BJ (cell line): ENCODE results near the gene HEATR1. TPM values are rescaled to one million over a fixed set of nuclear protein-coding genes. Genes with fewer than 3 reads are reported as not detected.

ENCODE experiments used
- CTCF ChIA-PET: fragments of 350-600 bp; formaldehyde crosslinking; extraction: SDS; loops from one replicate; lab custom pipeline; 2021; ENCODE audit warnings: antibody characterized with exemption, inconsistent platforms; lab: Yijun Ruan, JAX
- POLR2A ChIA-PET: fragments of 300-600 bp; sonication (Branson Sonifier 250); formaldehyde crosslinking; extraction: SDS; loops from one replicate; lab custom pipeline; 2021; ENCODE audit warnings: antibody characterized with exemption; lab: Charles Lee
- DNase-seq: peaks from one replicate; pipeline ENCODE4 v3.0.0-alpha.2; 2011; ENCODE audit warnings: low read depth
- H3K27me3 ChIP-seq: 2 replicates; pipeline ENCODE4 v1.6.0; 2011; ENCODE audit warnings: low read length; ENCODE audit not compliant: control insufficient read depth, insufficient read depth
- H3K36me3 ChIP-seq: 2 replicates; pipeline ENCODE4 v1.5.1; 2011; ENCODE audit warnings: low read length; ENCODE audit not compliant: control insufficient read depth, insufficient read depth
- H3K4me3 ChIP-seq: 2 replicates; pipeline ENCODE4 v1.5.1; 2011; ENCODE audit warnings: low read depth, mild to moderate bottlenecking, control low read depth, low read length
- polyA plus RNA-seq: library from polyadenylated mRNA; depleted of rRNA; stranded (reverse); fragments of >200 nt; gene quantifications from 2 replicates; pipeline ENCODE4 v1.2.3, GENCODE V29; 2011
- TF ChIP-seq, protein P1 (sequence below): IDR thresholded peaks from 2 replicates; pipeline ENCODE4 v1.5.1; 2011; ENCODE audit warnings: low read depth, mild to moderate bottlenecking, control low read depth, inconsistent platforms, low read length, moderate library complexity; ENCODE audit not compliant: insufficient read depth

Gene HEATR1
- polyA plus RNA-seq, 1 experiment, result 11.4 TPM

DNA sequence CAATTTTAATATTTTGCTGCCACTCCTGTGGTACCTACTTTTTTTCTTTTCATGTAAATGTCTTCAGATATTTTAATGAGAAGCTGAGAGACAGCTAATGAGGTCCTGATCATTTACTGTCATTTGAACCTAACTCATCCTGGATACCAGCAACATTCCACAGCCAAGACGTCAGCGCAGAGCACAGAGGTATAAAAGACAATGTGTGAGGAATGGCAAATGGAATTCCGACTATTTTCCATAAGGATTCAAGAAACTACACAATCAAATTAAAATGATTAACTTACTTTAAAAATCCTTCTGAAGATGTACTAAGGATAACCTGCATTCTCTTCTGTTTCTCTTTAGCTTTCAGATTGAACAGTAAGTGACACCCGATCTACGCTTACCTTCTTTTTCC, 38.8 kb downstream of the HEATR1 start:
- Histone ChIP-seq H3K4me3 (no peak overlapping the region), H3K27me3 (no peaks in the 10 kb centered on the region), H3K36me3 (peaks cover 4% of the 10 kb centered on the region)
- TF ChIP-seq, protein P1, sequence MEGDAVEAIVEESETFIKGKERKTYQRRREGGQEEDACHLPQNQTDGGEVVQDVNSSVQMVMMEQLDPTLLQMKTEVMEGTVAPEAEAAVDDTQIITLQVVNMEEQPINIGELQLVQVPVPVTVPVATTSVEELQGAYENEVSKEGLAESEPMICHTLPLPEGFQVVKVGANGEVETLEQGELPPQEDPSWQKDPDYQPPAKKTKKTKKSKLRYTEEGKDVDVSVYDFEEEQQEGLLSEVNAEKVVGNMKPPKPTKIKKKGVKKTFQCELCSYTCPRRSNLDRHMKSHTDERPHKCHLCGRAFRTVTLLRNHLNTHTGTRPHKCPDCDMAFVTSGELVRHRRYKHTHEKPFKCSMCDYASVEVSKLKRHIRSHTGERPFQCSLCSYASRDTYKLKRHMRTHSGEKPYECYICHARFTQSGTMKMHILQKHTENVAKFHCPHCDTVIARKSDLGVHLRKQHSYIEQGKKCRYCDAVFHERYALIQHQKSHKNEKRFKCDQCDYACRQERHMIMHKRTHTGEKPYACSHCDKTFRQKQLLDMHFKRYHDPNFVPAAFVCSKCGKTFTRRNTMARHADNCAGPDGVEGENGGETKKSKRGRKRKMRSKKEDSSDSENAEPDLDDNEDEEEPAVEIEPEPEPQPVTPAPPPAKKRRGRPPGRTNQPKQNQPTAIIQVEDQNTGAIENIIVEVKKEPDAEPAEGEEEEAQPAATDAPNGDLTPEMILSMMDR, result no peak
- no peak for DNase-seq
- POLR2A ChIA-PET, result no interaction called here
- CTCF ChIA-PET, result interaction anchor here (1.1 kb wide), 1 partner anchor 18 kb away, joined by 3 read pairs; no protein-coding TSS in a partner anchor

- DNase-seq, result no peak
- POLR2A ChIA-PET, result no interaction called here
- Histone ChIP-seq H3K36me3 (peaks cover 15% of the 10 kb centered on the region), H3K4me3 (no peak overlapping the region), H3K27me3 (no peaks in the 10 kb centered on the region)
- CTCF ChIA-PET, result no interaction called here
- TF ChIP-seq, protein P1, result no peak
Observed at GRCh38 chr1:236561976-236562375, 42.3 kb downstream of the HEATR1 start.

GRCh38 chr1:236560213-236560771, 44.0 kb downstream of the HEATR1 start:
- TF ChIP-seq, protein P1, result no peak
- H3K36me3 ChIP-seq, result peaks cover 22% of the 10 kb centered on the region
- no peak for DNase-seq
- H3K27me3 ChIP-seq, result no peaks in the 10 kb centered on the region
- H3K4me3 ChIP-seq, result no peak overlapping the region
- ChIA-PET CTCF (interaction anchor here (0.6 to 1.0 kb wide), 3 partner anchors 18 to 1428 kb away, joined by 3 to 4 read pairs (median 4); no protein-coding TSS in a partner anchor), POLR2A (no interaction called here)

- CTCF ChIA-PET, result interaction anchor here (0.9 to 1.0 kb wide), 2 partner anchors 20 to 21 kb away, joined by 3 to 4 read pairs; no protein-coding TSS in a partner anchor
Observed at GRCh38 chr1:236558846-236559245, 45.5 kb downstream of the HEATR1 start.

DNA sequence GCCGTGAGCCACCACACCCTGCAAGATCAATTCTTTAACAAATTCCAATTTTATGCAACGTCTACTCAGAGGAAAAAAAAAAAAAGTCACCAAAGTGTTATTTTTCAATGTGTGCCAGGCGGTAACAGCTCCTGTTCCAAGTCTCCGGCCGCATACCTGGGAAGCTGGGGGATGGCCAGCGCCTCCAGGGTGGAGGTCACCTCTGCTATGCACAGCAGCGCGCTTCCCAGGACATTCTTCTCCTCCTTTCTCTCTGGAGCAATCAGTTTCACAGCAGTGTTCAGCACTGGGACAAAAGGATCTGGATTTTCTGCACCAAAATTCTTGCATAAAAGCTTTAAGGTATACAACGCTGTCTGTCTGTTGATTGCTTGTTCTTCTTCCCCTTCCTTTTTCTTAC, 46.2 kb downstream of the HEATR1 start:
- TF ChIP-seq, protein P1, result no peak
- POLR2A ChIA-PET, result no interaction called here
- Histone ChIP-seq H3K27me3 (no peaks in the 10 kb centered on the region), H3K4me3 (no peak overlapping the region), H3K36me3 (peaks cover 24% of the 10 kb centered on the region)
- CTCF ChIA-PET, result interaction anchor here (0.9 kb wide), 1 partner anchor 20 kb away, joined by 4 read pairs; no protein-coding TSS in a partner anchor
- no peak for DNase-seq

More at GRCh38 chr1:236558846-236559245, 45.5 kb downstream of the HEATR1 start:
- POLR2A ChIA-PET, result no interaction called here
- Histone ChIP-seq H3K27me3 (no peaks in the 10 kb centered on the region), H3K4me3 (no peak overlapping the region), H3K36me3 (peaks cover 22% of the 10 kb centered on the region)
- DNase-seq, result no peak
- TF ChIP-seq, protein P1, result no peak
